Hematopoietic multipotent progenitor cell treated with erythropoietin and hydrocortisone succinate and interleukin-3 and kit ligand, for 8 days (in vitro differentiated cells): ENCODE results near the gene ABTB2.
"Not testable (repeated sequence)": the region's sequence is repeated elsewhere in the genome, so short reads cannot be mapped to it uniquely, and the experiment has no call there.

Experiments
- DNase-seq: peaks from one replicate; pipeline ENCODE4 v3.0.0-alpha.2; 2015

The ABTB2 gene

GRCh38 chr11:34232807-34233206 is 125.0 kb downstream of the ABTB2 start:
- no peak for DNase-seq

GRCh38 chr11:34226210-34226609 is 131.6 kb downstream of the ABTB2 start:
- DNase-seq, result no peak

DNA sequence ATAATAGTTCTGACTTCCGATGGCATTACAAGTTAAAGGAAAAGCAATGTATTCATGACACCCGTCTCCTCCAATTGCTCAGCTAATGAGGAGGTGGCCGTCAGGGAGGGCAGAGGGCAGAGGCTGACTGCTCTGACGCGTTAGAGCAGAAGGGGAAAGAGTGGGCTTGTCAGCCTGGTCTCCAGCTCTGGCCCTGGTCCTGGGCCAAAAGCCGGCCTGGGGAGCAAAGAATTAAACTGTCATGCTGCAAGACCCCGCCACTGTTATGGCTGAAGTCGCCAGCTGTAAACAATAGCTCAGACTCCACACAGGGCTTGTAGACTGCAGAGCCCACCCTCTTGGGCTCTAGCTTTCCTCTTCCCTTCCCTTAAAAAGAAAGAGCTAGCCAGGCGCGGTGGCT is 132.7 kb downstream of the ABTB2 start:
- DNase-seq, result no peak

- no peak for DNase-seq
These were observed 133.3 kb downstream of the ABTB2 start for GRCh38 chr11:34224434-34224966.

DNA sequence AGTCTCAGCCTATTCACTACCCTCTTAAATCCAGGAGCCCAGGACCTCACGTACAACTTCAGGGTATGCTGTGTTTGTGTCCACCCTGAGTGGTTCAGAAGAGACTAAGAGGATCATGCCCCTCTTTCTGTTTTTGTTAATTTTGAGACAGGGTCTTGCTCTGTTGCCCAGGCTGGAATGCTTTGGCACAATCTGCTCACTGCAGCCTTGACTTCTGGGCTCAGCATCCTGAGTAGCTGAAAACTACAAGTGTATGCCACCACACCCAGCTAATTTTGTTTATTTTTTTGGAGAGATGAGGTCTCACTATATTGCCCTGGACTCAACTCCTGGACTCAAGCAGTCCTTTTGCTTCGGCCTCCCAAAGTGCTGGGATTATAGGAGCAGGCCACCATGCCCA is 133.9 kb downstream of the ABTB2 start:
- DNase-seq, result no peak

DNA sequence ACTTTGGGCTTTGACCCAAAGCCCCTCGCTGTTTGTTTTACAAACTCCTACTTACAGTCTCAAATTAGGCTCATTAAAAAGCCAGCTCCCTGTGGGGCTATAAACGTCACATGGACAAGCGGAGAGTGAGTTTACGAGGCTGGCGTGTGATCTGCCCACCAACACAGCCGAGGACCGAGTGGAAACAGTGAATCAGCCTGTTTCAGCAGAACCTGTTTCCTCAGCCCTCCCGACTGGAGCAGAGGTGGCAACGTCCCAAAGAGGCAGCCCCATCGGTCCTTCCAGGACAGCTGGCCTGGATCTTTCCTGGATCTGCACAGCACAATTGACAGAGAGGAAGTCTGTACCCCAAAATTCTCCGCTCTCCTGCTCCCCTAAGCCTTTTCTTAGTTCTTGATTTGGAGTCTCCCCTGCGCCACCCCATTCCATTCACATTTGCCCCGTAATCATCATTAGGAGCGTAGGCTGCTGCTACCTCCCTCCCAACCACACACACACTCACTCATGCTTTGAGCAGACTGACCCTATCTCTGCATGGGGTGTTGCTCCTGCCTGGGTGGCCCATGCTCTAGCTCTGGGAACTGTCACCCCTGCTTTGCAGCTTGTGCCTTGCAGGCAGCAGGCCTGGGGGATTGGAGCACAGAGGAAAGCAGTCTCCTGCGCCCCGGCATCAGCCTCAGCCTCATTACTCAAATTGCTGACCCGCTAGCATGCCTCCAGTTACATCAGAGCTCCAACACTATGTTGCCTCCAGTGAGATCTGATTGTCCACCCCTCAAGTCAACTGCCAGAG is 134.6 kb downstream of the ABTB2 start:
- DNase-seq, result no peak

DNA sequence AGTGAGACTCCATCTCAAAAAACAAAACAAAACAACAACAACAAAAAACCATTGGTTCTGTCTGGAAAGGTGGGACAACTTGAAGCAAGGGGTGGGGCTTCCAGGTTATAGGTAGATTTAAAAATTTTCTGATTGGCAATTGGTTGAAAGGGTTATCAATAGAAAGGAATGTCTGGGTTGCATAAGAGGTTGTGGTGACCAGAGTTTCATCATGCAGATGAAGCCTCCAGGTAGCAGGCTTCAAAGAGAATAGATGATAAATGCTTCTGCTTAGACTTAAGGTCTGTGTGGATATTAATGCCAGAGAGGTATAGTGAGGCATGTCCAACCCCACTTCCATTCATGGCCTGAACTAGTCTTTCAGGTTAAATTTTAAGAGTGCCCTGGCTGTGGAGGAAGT is 135.8 kb downstream of the ABTB2 start:
- no peak for DNase-seq

DNA sequence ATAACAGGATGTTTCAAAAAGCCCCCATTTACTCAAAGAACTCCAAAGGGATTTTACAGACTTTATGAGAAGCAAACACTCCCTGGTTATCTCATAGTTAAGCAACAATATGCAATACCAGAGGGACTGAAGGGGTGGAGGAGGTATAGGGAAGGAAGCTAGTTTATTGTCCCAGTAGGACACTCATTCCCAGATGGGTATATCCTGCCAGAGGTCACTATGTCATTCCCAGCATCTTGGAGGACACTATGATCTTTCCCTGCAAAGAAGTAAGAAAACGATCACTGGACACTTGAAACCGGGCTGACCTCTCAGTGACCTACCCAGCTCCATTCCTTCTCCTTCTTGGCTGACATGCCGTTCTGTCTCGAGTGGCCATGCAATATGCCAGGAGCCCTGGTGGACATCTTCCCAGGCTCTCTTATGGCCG is 137.9 kb downstream of the ABTB2 start:
- no peak for DNase-seq

GRCh38 chr11:34219279-34219678 is 138.5 kb downstream of the ABTB2 start:
- no peak for DNase-seq

DNA sequence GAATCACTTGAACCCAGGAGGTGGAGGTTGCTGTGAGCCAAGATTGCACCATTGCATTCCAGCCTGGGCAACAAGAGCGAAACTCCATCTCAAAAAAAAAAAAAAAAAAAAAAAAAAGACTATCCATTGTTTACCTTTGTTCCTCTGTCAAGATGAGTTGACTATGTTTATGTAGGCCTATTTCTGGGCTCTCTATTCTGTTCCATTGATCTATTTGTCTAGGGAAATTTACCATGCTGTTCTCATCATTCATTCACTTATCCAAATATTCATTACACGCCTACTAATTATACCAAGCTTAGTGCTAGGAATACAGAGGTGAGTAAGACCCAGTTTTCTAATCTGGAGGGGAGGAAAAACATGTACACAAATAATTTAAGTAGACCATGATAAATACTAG is 139.1 kb downstream of the ABTB2 start:
- not testable (repeated sequence) for DNase-seq

DNA sequence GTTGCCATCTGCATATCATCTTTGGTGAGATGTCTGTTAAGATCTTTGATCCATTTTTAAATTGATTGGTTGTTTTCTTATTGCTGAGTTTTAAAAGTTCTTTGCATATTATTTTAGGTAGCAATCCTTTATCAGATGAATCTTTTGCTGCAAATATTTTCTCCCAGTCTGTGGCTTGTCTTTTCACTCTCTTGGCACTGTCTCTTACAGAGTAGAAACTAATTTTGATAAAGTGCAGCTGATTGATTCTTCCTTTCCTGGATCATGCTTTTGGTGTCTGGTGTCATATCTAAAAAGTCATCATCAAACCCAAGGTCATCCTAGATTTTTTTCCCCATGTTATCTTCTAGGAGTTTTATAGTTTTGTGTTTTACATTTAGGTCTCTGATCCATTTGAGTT is 139.7 kb downstream of the ABTB2 start:
- no peak for DNase-seq

DNA sequence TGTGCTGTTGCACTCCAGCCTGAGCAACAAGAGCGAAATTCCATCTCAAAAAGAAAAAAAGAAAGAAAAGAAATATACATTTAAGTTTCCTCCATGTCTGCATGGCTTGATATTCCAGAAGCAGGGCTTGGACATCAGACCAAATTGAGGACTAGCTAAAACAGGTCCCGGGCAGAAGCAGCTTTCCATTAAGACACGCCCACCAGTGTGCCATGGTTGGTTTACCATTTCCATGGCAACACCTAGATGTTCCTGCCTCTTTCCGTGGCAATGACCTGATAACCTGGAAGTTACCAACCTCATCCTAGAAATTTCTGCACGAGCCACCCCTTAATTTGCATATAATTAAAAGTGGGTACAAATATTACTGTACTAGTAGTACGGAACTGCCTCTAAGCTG is 141.1 kb downstream of the ABTB2 start:
- no peak for DNase-seq

- DNase-seq, result no peak
These were observed 141.9 kb downstream of the ABTB2 start for GRCh38 chr11:34215806-34216453.

DNA sequence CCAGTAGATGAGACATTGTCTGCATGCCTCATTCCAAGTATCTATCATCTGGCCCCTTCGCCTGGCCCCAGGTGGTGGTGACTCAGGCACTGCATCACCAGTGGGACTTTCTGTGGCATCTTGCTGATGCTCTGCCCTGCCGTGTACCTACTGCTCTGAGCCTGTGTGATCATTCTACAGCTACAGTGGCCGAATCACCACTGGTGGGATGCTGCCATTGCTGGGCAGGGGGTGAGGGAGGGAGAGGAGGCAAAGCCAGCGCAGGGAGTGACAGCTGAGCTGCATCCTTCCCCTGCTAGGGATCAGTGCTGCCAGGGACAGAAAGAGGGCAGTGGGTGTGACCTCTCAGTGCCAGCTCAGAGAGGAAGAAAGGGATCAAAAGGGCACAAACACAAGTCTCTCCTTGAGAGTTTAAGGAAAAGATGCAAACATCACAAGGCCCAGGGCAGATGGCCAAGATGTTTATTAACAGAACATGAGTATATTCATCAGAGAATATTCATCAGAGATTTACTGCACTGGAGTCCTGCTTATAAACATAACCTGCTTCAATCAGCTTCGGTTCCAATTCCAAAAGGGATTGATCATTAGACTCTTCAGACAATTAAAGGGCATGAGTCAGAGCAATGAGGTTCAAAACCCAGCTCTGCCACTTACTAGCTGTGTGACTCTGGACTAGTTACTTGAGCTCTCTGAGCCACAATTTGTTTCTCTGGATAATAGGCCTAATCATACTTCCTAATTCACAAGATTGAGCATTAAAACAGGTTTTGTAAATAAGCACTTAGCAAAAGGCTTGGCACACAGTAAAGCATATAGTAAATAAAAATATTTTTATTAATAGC is 142.6 kb downstream of the ABTB2 start:
- DNase-seq, result no peak

- DNase-seq, result no peak
These were observed 144.4 kb downstream of the ABTB2 start for GRCh38 chr11:34213366-34213765.

DNA sequence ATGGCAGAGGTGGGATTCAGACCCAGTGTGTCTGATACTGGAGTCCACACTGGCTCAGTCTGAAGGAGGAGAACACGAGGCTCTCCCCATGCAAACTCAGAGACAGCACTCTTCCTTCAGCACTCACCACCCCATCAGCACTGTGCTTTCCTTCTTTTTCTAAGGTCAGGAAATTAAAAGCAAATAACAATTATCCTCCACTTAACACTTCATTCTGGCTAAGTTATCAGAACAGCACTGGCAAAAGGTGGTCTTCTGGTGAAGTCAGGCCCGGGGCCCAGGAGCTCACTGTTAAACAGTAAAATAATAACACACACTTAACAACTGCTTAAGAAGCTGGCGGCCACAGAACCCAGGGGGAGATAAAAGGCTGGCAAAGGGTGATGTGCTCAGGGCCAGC is 145.2 kb downstream of the ABTB2 start:
- no peak for DNase-seq

DNA sequence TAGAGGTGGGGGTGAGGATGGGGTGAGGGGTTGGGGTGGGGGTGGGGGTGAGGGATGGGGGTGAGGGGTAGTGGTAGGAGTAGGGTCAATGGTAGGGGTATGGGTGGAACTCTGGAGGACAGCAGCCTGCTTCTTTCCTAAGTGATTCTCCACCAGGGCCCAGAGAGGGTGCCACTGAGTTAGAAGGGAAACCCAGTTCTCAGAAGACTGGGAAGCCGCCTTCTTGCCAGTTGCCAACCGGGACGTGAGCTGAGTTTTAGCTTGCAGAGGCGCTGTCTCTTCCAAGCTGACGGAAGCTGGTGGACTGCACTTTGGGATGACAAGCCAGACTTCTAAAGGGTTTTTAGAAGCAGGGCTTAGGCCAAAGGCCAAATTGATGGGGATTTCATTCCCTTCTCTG is 148.0 kb downstream of the ABTB2 start:
- no peak for DNase-seq

GRCh38 chr11:34208266-34209135 is 149.3 kb downstream of the ABTB2 start:
- peak; percentile 64 for DNase-seq

DNA sequence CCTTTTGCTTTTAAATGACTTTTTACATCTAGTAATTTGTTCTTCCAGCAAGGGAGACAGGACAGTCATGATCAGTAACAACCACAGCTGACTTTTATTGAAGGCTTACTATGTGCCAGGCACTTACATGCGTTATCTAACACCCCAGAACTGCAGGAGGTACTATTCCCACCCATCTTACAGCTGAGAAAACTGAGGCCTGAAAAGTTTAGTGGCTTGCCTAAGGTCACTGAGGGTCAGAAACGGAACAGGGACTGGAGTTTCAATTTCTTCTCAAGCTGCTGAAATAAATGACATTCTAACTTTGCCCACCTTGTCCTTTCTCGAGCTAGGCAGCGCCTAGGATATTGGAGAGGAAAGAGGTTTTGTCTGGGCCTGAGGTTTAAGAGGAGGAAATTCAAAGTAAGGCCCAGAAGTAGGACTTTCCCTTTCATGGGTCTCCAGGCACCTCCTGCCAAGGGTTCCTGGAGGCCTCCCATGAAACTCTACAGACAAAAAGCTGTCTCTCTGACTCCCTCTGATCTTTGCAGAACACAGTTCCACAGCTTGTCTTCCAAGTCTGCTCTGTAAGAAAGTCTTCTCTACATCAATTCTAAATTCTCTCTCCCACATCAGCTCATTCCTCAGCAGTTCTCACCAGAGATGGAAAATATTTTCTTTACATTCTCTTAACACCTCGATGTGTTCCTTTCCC is 150.2 kb downstream of the ABTB2 start:
- peak; percentile 20 for DNase-seq

- DNase-seq, result no peak
These were observed 151.2 kb downstream of the ABTB2 start for GRCh38 chr11:34206407-34207300.
